K562 (cell line): Measurements from ENCODE around the gene DIP2A. TPM values are rescaled to one million over a fixed set of nuclear protein-coding genes. Genes with fewer than 3 reads are reported as not detected.

Experiments used
- ARID2 ChIP-seq: fragments of 450-650 bp; IDR thresholded peaks from 2 replicates; pipeline ENCODE4 v1.6.1; 2017; ENCODE audit warnings: antibody characterized with exemption, mild to moderate bottlenecking
- COPS2 ChIP-seq: fragments of 450-650 bp; conservative IDR thresholded peaks from 2 replicates; pipeline ENCODE4 v1.6.1; 2016; ENCODE audit warnings: mild to moderate bottlenecking, moderate library complexity
- ETS2 ChIP-seq: IDR thresholded peaks from 2 replicates; pipeline ENCODE4 v1.6.1; 2016; ENCODE audit warnings: borderline replicate concordance, missing genetic modification characterization, mild to moderate bottlenecking, moderate library complexity, missing compliant biosample characterization; ENCODE audit not compliant: poor library complexity, severe bottlenecking
- HEY1 ChIP-seq: fragments of 250-450 bp; sonication (Bioruptor Pico); IDR thresholded peaks from 2 replicates; pipeline ENCODE4 v1.5.0; 2020; ENCODE audit warnings: mild to moderate bottlenecking, moderate library complexity, borderline replicate concordance
- KLF1 ChIP-seq: fragments of 450-650 bp; IDR thresholded peaks from 2 replicates; pipeline ENCODE4 v1.6.1; 2016; ENCODE audit warnings: missing genetic modification characterization, missing compliant biosample characterization
- MTA2 ChIP-seq: fragments of 450-650 bp; IDR thresholded peaks from 2 replicates; pipeline ENCODE4 v1.6.1; 2016; ENCODE audit warnings: low read depth
- PHF8 ChIP-seq: fragments of 200-600 bp; sonication (generic); IDR thresholded peaks from 2 replicates; pipeline ENCODE4 v1.6.1; 2012; ENCODE audit warnings: mixed run types, mild to moderate bottlenecking, inconsistent platforms, low read length, moderate library complexity, borderline replicate concordance
- RBM14 ChIP-seq: fragments of 200-400 bp; formaldehyde crosslinking; IDR thresholded peaks from 2 replicates; pipeline ENCODE4 v1.6.1; 2018; ENCODE audit warnings: low read depth, mild to moderate bottlenecking, low read length, moderate library complexity, borderline replicate concordance; ENCODE audit not compliant: insufficient read depth
- RBM39 ChIP-seq: fragments of 200-400 bp; formaldehyde crosslinking; optimal IDR thresholded peaks from 2 replicates; pipeline ENCODE3; 2018; ENCODE audit warnings: low read depth, low read length
- RCOR1 ChIP-seq, 2 experiments: IDR thresholded peaks; 2 replicates each; pipeline ENCODE4 v1.6.1; 2012; ENCODE audit warnings: low read depth in 2 of 2, low read length in 2 of 2, borderline replicate concordance in 1 of 2, improper control_type of control experiment in 1 of 2
- USF1 ChIP-seq: sonication (generic); formaldehyde crosslinking; IDR thresholded peaks from 2 replicates; pipeline ENCODE4 v1.9.0; 2022; ENCODE audit warnings: mild to moderate bottlenecking, missing genetic modification reagents
- YBX1 ChIP-seq: fragments of 450-650 bp; IDR thresholded peaks from 2 replicates; pipeline ENCODE4 v1.7.1; 2016; ENCODE audit warnings: mild to moderate bottlenecking
- ZFP36 ChIP-seq: fragments of 150-350 bp; IDR thresholded peaks from 2 replicates; pipeline ENCODE4 v1.6.1; 2018; ENCODE audit warnings: low read length, low read depth; ENCODE audit not compliant: partially characterized antibody
- ZHX1 ChIP-seq: fragments of 150-350 bp; conservative IDR thresholded peaks from 2 replicates; pipeline ENCODE4 v1.6.1; 2014; ENCODE audit warnings: low read length
- ZNF175 ChIP-seq: fragments of 200-800 bp; sonication (Bioruptor generic); IDR thresholded peaks from 2 replicates; pipeline ENCODE4 v1.6.1; 2016; ENCODE audit warnings: low read depth, mild to moderate bottlenecking, missing genetic modification characterization, missing compliant biosample characterization
- ZNF274 ChIP-seq: IDR thresholded peaks from 2 replicates; pipeline ENCODE4 v1.6.1; 2011; ENCODE audit warnings: low read depth, mild to moderate bottlenecking, low read length, moderate library complexity, borderline replicate concordance
- polyA plus RNA-seq, 8 experiments: library from polyadenylated mRNA; depleted of rRNA in 4 of 8; stranded (reverse) in 5 of 8; unstranded in 3 of 8; fragments of >200 nt; fragmentation: Nextera tagmentation in 2 of 8; fragmentation: Illumina TruSeq in 1 of 8; extraction: Ambion mirVana in 2 of 8; extraction: Trizol in 1 of 8; gene quantifications; 2 replicates each; pipeline versions ENCODE4 v1.2.1 to v1.2.3, GENCODE V29; 2011 to 2014; ENCODE audit warnings: inconsistent platforms in 1 of 8, missing spikeins in 1 of 8
- total RNA-seq, 7 experiments: library from RNA; depleted of rRNA in 6 of 7; stranded (reverse); fragments of >200 nt in 6 of 7; fragmentation: Illumina TruSeq in 2 of 7; extraction: Trizol in 2 of 7; gene quantifications; 2 replicates each; pipeline versions ENCODE4 v1.2.1 to v1.2.3, GENCODE V29; 2011 to 2021; ENCODE audit warnings: low replicate concordance in 1 of 7
- TF ChIP-seq, protein P1 (sequence below): fragments of 250-450 bp; sonication (Bioruptor Pico); IDR thresholded peaks from 2 replicates; pipeline ENCODE4 v1.5.0; 2021; ENCODE audit warnings: mild to moderate bottlenecking, moderate library complexity
- TF ChIP-seq, protein P2 (sequence below), 3 experiments: fragments of 200-800 bp in 1 of 3; fragments of 250-450 bp in 1 of 3; fragments of 450-650 bp in 1 of 3; sonication (Bioruptor Pico) in 1 of 3; sonication (Bioruptor generic) in 1 of 3; formaldehyde crosslinking in 1 of 3; IDR thresholded peaks; 2 replicates each; pipeline versions ENCODE4 v1.6.1 to v1.8.0; 2016 to 2022; ENCODE audit warnings: mild to moderate bottlenecking in 2 of 3, missing genetic modification characterization in 2 of 3, missing compliant biosample characterization in 1 of 3, moderate library complexity in 1 of 3

The DIP2A gene
- total and polyA plus RNA-seq, 9 of the 15 experiments (the other 6 are each of a cell fraction or from before 2014, with no cell fraction given) = 4.3 to 34.5 (median 20.3) TPM

GRCh38 chr21:46459024-46459355 lies 299 bp downstream of the DIP2A start (continued):
- TF ChIP-seq, protein P1, sequence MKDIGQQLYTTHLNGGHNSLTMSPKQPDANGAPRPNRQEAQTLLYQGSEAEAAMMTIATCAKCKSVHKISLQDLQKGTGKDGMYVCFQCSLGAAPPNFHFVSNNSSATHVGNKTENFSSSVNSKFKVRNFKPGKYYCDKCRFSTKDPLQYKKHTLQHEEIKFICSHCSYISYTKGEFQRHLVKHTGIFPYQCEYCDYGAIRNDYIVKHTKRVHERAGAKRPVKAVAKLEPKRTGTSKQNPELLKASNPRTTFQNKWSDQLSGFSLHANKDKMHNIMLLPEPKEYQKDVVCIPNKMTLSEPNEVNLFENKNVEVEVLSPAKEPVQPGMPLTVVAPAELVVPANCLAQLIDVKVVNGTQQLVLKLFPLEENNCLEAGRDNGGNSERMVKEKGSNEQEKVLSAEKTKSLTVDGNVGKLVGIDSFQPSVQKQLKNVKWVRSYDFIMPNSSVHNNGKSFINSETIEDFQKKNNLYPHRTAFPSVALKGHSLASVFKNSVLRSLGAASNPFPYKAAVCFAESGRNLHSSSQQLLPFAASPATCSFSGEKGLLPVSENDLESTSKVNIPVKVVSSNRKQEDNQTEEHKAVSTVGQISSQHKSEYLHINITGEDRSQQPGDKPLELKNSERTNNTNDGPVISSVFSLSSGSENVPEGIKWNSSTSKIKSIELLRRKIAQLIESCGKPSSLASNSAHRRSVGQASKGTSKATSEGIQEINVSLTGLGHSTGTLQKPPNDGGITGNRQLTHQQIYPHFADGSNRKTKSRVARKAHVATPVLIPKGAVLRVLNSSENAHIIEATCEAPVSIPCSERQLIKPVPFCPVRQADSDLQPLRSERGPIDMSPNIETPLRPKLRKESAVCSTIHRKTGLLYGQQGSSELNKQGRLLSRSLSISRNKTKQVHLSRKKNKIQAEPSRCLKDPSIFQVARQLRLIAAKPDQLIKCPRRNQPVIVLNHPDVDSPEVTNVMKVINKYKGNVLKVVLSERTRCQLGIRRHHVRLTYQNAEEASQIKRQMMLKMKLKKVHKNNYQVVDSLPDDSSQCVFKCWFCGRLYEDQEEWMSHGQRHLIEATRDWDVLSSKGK (CRISPR knock-in tag) = no peak
- no peak for TF ChIP-seq HEY1 (CRISPR knock-in tag)
- TF ChIP-seq YBX1 = no peak
- no peak for TF ChIP-seq USF1 (CRISPR knock-in tag)
- no peak for TF ChIP-seq ETS2 (tag)
- TF ChIP-seq RBM39 = no peak
- TF ChIP-seq KLF1 (tag) = no peak
- TF ChIP-seq COPS2 = no peak
- peak; percentile 55; the same call in 1 of the 2 replicates for TF ChIP-seq ZNF175 (CRISPR knock-in tag)
- no peak for TF ChIP-seq ZNF274
- TF ChIP-seq PHF8 = 0 out of 2 replicates have a peak, but pooled peaks have one; percentile 62
- no peak for TF ChIP-seq RCOR1 (IDR thresholded peaks at IDR 0.05; ENCODE audit: borderline replicate concordance in 1 of 2, low read depth in 2 of 2, low read length in 2 of 2)
- no peak for TF ChIP-seq ZHX1
- TF ChIP-seq ZFP36 = no peak
- TF ChIP-seq, protein P2, sequence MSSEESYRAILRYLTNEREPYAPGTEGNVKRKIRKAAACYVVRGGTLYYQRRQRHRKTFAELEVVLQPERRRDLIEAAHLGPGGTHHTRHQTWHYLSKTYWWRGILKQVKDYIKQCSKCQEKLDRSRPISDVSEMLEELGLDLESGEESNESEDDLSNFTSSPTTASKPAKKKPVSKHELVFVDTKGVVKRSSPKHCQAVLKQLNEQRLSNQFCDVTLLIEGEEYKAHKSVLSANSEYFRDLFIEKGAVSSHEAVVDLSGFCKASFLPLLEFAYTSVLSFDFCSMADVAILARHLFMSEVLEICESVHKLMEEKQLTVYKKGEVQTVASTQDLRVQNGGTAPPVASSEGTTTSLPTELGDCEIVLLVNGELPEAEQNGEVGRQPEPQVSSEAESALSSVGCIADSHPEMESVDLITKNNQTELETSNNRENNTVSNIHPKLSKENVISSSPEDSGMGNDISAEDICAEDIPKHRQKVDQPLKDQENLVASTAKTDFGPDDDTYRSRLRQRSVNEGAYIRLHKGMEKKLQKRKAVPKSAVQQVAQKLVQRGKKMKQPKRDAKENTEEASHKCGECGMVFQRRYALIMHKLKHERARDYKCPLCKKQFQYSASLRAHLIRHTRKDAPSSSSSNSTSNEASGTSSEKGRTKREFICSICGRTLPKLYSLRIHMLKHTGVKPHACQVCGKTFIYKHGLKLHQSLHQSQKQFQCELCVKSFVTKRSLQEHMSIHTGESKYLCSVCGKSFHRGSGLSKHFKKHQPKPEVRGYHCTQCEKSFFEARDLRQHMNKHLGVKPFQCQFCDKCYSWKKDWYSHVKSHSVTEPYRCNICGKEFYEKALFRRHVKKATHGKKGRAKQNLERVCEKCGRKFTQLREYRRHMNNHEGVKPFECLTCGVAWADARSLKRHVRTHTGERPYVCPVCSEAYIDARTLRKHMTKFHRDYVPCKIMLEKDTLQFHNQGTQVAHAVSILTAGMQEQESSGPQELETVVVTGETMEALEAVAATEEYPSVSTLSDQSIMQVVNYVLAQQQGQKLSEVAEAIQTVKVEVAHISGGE (CRISPR knock-in tag; IDR thresholded peaks at IDR 0.05) = peak in 1 of 3 experiments; percentile 22; a peak in 1 of 6 replicates
- no peak for TF ChIP-seq RBM14
- no peak for TF ChIP-seq ARID2
- TF ChIP-seq MTA2 = no peak
